Stimulated activated CD4-positive, alpha-beta T cell treated with anti-CD3 and anti-CD28 coated beads, Interleukin-1b, Interleukin-23, amount 100 ng/mL, for 1 hour (primary cell): Measurements from ENCODE around the gene CLEC16A.

Source experiments
- DNase-seq, 2 donors: peaks; one replicate each; pipeline ENCODE4 v3.0.0-alpha.2; 2020; ENCODE audit warnings: low read depth in 2 of 2

Gene CLEC16A

GRCh38 chr16:11140466-11140865 lies 196.1 kb downstream of the CLEC16A start:
- no peak for DNase-seq

- no peak for DNase-seq
Observed at GRCh38 chr16:11140867-11141266, 196.5 kb downstream of the CLEC16A start.

GRCh38 chr16:11141409-11142260 lies 197.3 kb downstream of the CLEC16A start:
- DNase-seq = no peak

- no peak for DNase-seq
Observed at GRCh38 chr16:11142261-11142630, 197.9 kb downstream of the CLEC16A start.

- DNase-seq = no peak
Observed at GRCh38 chr16:11142951-11143350, 198.6 kb downstream of the CLEC16A start.

- DNase-seq = no peak
Observed at GRCh38 chr16:11143372-11144035, 199.1 kb downstream of the CLEC16A start.

GRCh38 chr16:11144122-11144521 lies 199.8 kb downstream of the CLEC16A start:
- no peak for DNase-seq

- no peak for DNase-seq
Observed at GRCh38 chr16:11145173-11145818, 200.9 kb downstream of the CLEC16A start.

GRCh38 chr16:11145819-11146211 lies 201.5 kb downstream of the CLEC16A start:
- no peak for DNase-seq

GRCh38 chr16:11147033-11147753 lies 202.8 kb downstream of the CLEC16A start:
- no peak for DNase-seq

GRCh38 chr16:11147754-11148444 lies 203.5 kb downstream of the CLEC16A start:
- DNase-seq = no peak

GRCh38 chr16:11149011-11149616 lies 204.8 kb downstream of the CLEC16A start:
- no peak for DNase-seq

GRCh38 chr16:11150190-11150589 lies 205.8 kb downstream of the CLEC16A start:
- no peak for DNase-seq

- DNase-seq = no peak
Observed at GRCh38 chr16:11151156-11151884, 207.0 kb downstream of the CLEC16A start.

- DNase-seq = no peak
Observed at GRCh38 chr16:11151885-11152629, 207.7 kb downstream of the CLEC16A start.

GRCh38 chr16:11152677-11153331 lies 208.4 kb downstream of the CLEC16A start:
- no peak for DNase-seq

GRCh38 chr16:11155284-11155806 lies 211.0 kb downstream of the CLEC16A start:
- no peak for DNase-seq

- DNase-seq = no peak
Observed at GRCh38 chr16:11156401-11156800, 212.0 kb downstream of the CLEC16A start.

GRCh38 chr16:11157143-11157542 lies 212.8 kb downstream of the CLEC16A start:
- no peak for DNase-seq
